K562 (cell line): ENCODE measurements around the gene OR6S1. TPM values are rescaled to one million over a fixed set of nuclear protein-coding genes. Genes with fewer than 3 reads are reported as not detected.

Source experiments
- ATAC-seq: fragments of 200-7000 bp; cut with Tn5 transposase; 3 replicates; pipeline ENCODE4 v1.9.1; 2020; ENCODE audit warnings: moderate library complexity
- BruUV-seq: library from RNA; stranded (reverse); fragments of 400-500 nt; replicated peaks from 2 replicates; lab custom pipeline; 2021; lab: Mats Ljungman, UMichigan
- CTCF ChIA-PET: fragments of 300-600 bp; formaldehyde crosslinking; extraction: SDS; loops from one replicate; lab custom pipeline; 2021; ENCODE audit warnings: low intra/inter-chr PET ratio; lab: Yijun Ruan, JAX
- POLR2A ChIA-PET: fragments of 300-600, 350-650 bp; sonication (Branson Sonifier 250); formaldehyde crosslinking; extraction: SDS; loops from one replicate; lab custom pipeline; 2021; ENCODE audit warnings: antibody characterized with exemption, inconsistent platforms; lab: Yijun Ruan, JAX
- DNase-seq, 4 experiments: peaks; one replicate each; pipeline versions ENCODE4 v3.0.0 to v3.0.0-alpha.2; 2011 to 2018; ENCODE audit warnings: low spot score in 3 of 4, mixed read lengths in 3 of 4; ENCODE audit errors: extremely low read depth in 1 of 4
- FAIRE-seq: peaks from 2 replicates; lab custom pipeline; 2011; peaks lifted over from hg19 to GRCh38; lab: Jason Lieb, UNC
- H2AFZ ChIP-seq: 2 replicates; pipeline ENCODE4 v1.6.0; 2011; ENCODE audit warnings: low read depth, low read length, control low read depth, inconsistent platforms
- H3K27ac ChIP-seq: fragments of 200-600 bp; 3 replicates; pipeline ENCODE4 v1.8.0; 2011; ENCODE audit warnings: low read depth, mild to moderate bottlenecking, control low read depth, inconsistent platforms, low read length, moderate library complexity, mixed read lengths; ENCODE audit errors: extremely low read depth
- H3K27me3 ChIP-seq, 2 experiments: fragments of 300-600 bp in 1 of 2; 2 replicates in 1 of 2; 3 replicates in 1 of 2; pipeline versions ENCODE4 v1.6.0 to v1.8.0; 2011; ENCODE audit warnings: inconsistent platforms in 2 of 2, low read length in 2 of 2, mild to moderate bottlenecking in 1 of 2, mixed read lengths in 1 of 2, moderate library complexity in 1 of 2; ENCODE audit not compliant: control insufficient read depth in 2 of 2, insufficient read depth in 2 of 2
- H3K36me3 ChIP-seq: fragments of 300-600 bp; 3 replicates; pipeline ENCODE4 v1.8.0; 2011; ENCODE audit warnings: mild to moderate bottlenecking, low read length, inconsistent platforms; ENCODE audit not compliant: control insufficient read depth, insufficient read depth
- H3K4me1 ChIP-seq, 2 experiments: fragments of 200-600 bp in 1 of 2; replicated peaks in 1 of 2; 2 replicates in 1 of 2; 3 replicates in 1 of 2; pipeline versions ENCODE4 v1.5.1 to v1.8.0; 2011; ENCODE audit warnings: inconsistent platforms in 2 of 2, low read length in 2 of 2, mild to moderate bottlenecking in 1 of 2, mixed read lengths in 1 of 2, moderate library complexity in 1 of 2; ENCODE audit not compliant: control insufficient read depth in 2 of 2, insufficient read depth in 2 of 2
- H3K4me2 ChIP-seq: 2 replicates; pipeline ENCODE4 v1.6.1; 2011; ENCODE audit warnings: low read length, control low read depth, inconsistent platforms, mixed read lengths; ENCODE audit not compliant: insufficient read depth
- H3K4me3 ChIP-seq: fragments of 200-600 bp; sonication (generic), shearing (Covaris generic); 2 replicates; pipeline ENCODE4 v1.5.1; 2016; ENCODE audit warnings: control low read depth, inconsistent platforms
- H3K79me2 ChIP-seq: fragments of 200-600 bp; 3 replicates; pipeline ENCODE4 v1.8.0; 2011; ENCODE audit warnings: low read length, inconsistent platforms; ENCODE audit not compliant: control insufficient read depth, insufficient read depth
- H3K9ac ChIP-seq, 2 experiments: 2 replicates each; pipeline versions ENCODE4 v1.6.0 to v1.6.1; 2011; ENCODE audit warnings: low read depth in 2 of 2, low read length in 2 of 2, control low read depth in 1 of 2, inconsistent platforms in 1 of 2, mild to moderate bottlenecking in 1 of 2, mixed read lengths in 1 of 2; ENCODE audit not compliant: insufficient read depth in 1 of 2
- H3K9me1 ChIP-seq: one replicate; pipeline ENCODE4 v1.6.0; 2011; ENCODE audit warnings: inconsistent platforms, mild to moderate bottlenecking, low read length, moderate library complexity; ENCODE audit not compliant: control insufficient read depth, insufficient read depth
- H3K9me3 ChIP-seq: replicated peaks from 2 replicates; pipeline ENCODE4 v1.5.1; 2011; ENCODE audit warnings: low read depth, low read length, inconsistent platforms; ENCODE audit not compliant: control insufficient read depth, insufficient read depth
- H4K20me1 ChIP-seq: replicated peaks from 2 replicates; pipeline ENCODE4 v1.6.1; 2011; ENCODE audit warnings: low read length, inconsistent platforms, mixed read lengths; ENCODE audit not compliant: control insufficient read depth, insufficient read depth
- ATF2 ChIP-seq: sonication (generic); formaldehyde crosslinking; IDR thresholded peaks from 2 replicates; pipeline ENCODE4 v1.8.1; 2022; ENCODE audit warnings: missing genetic modification reagents
- ATF7 ChIP-seq: fragments of 450-650 bp; IDR thresholded peaks from 2 replicates; pipeline ENCODE4 v1.7.1; 2014; ENCODE audit warnings: mild to moderate bottlenecking, moderate library complexity
- NR2C1 ChIP-seq, 2 experiments: fragments of 450-650 bp; IDR thresholded peaks; 2 replicates each; pipeline ENCODE4 v1.6.1; 2017; ENCODE audit warnings: mild to moderate bottlenecking in 2 of 2, antibody characterized with exemption in 1 of 2, inconsistent platforms in 1 of 2, missing compliant biosample characterization in 1 of 2, missing genetic modification characterization in 1 of 2
- NUFIP1 ChIP-seq: fragments of 450-650 bp; IDR thresholded peaks from 2 replicates; pipeline ENCODE4 v1.6.1; 2018; ENCODE audit not compliant: partially characterized antibody
- RBM39 ChIP-seq: fragments of 200-400 bp; formaldehyde crosslinking; optimal IDR thresholded peaks from 2 replicates; pipeline ENCODE3; 2018; ENCODE audit warnings: low read depth, low read length
- SNRNP70 ChIP-seq: fragments of 200-400 bp; formaldehyde crosslinking; optimal IDR thresholded peaks from 2 replicates; pipeline ENCODE3; 2017; ENCODE audit warnings: low read depth, low read length
- TEAD1 ChIP-seq, 2 experiments: fragments of 450-650 bp in 1 of 2; sonication (generic) in 1 of 2; formaldehyde crosslinking; IDR thresholded peaks; 2 replicates each; pipeline versions ENCODE4 v1.4.0 to v1.8.0; 2020 to 2022; ENCODE audit warnings: mild to moderate bottlenecking in 2 of 2, missing genetic modification reagents in 1 of 2
- UBTF ChIP-seq, 2 experiments: IDR thresholded peaks; 2 replicates each; pipeline ENCODE4 v1.6.1; 2012; ENCODE audit warnings: improper control_type of control experiment in 2 of 2, low read depth in 2 of 2, low read length in 2 of 2, borderline replicate concordance in 1 of 2
- ZBTB26 ChIP-seq: fragments of 450-650 bp; formaldehyde crosslinking; IDR thresholded peaks from 2 replicates; pipeline ENCODE4 v1.4.0; 2022; ENCODE audit warnings: missing genetic modification characterization
- ZNF408 ChIP-seq: fragments of 250-450 bp; sonication (Bioruptor Pico); IDR thresholded peaks from 2 replicates; pipeline ENCODE4 v1.4.0; 2020; ENCODE audit warnings: low read depth, mild to moderate bottlenecking, moderate library complexity
- ZNF436 ChIP-seq: fragments of 250-450, 450-650 bp; sonication (Bioruptor Pico); formaldehyde crosslinking; IDR thresholded peaks from 2 replicates; pipeline ENCODE4 v1.7.0; 2020; ENCODE audit warnings: mild to moderate bottlenecking
- ZNF609 ChIP-seq: sonication (generic); formaldehyde crosslinking; IDR thresholded peaks from 2 replicates; pipeline ENCODE4 v1.8.1; 2023; ENCODE audit warnings: missing genetic modification reagents, mild to moderate bottlenecking, borderline replicate concordance
- WGBS: fragments of 100-300 bp; shearing (Covaris generic); methylation state at CpG from one replicate; pipeline ENCODE4 v1.1.6; 2016; ENCODE audit warnings: low coverage, mixed read lengths; ENCODE audit not compliant: insufficient coverage; ENCODE audit errors: missing lambda C conversion rate; 5-methylcytosine and 5-hydroxymethylcytosine counted together
- in situ Hi-C: fragments of 300-500 bp; cut with MboI; formaldehyde crosslinking; loops from 4 replicates; pipeline ENCODE4 v1.15.0; 2018; ENCODE audit warnings: inconsistent platforms, mixed read lengths
- intact Hi-C: fragments of 100-400 bp; cut with micrococcal nuclease; formaldehyde crosslinking; loops from 2 replicates; pipeline ENCODE4 v1.14.2; 2022
- polyA plus RNA-seq, 8 experiments: library from polyadenylated mRNA; depleted of rRNA in 4 of 8; stranded (reverse) in 5 of 8; unstranded in 3 of 8; fragments of >200 nt; fragmentation: Nextera tagmentation in 2 of 8; fragmentation: Illumina TruSeq in 1 of 8; extraction: Ambion mirVana in 2 of 8; extraction: Trizol in 1 of 8; gene quantifications; 2 replicates each; pipeline versions ENCODE4 v1.2.1 to v1.2.3, GENCODE V29; 2011 to 2014; ENCODE audit warnings: inconsistent platforms in 1 of 8, missing spikeins in 1 of 8
- total RNA-seq, 7 experiments: library from RNA; depleted of rRNA in 6 of 7; stranded (reverse); fragments of >200 nt in 6 of 7; fragmentation: Illumina TruSeq in 2 of 7; extraction: Trizol in 2 of 7; gene quantifications; 2 replicates each; pipeline versions ENCODE4 v1.2.1 to v1.2.3, GENCODE V29; 2011 to 2021; ENCODE audit warnings: low replicate concordance in 1 of 7

Gene OR6S1
- total and polyA plus RNA-seq, 9 of the 15 experiments (the other 6 are each of a cell fraction or from before 2014, with no cell fraction given), result not detected

- POLR2A ChIA-PET, result interaction anchor here (0.6 to 1.4 kb wide), 3 partner anchors 16 to 253 kb away, joined by 3 read pairs; no protein-coding TSS in a partner anchor
- peaks cover 0 to 6% of the 10 kb centered on the region in 2 experiments; a peak in 3 of 5 replicates for H3K4me1 ChIP-seq
- BruUV-seq, result no TSS peak
- DNase-seq, result no peak
- H3K9me3 ChIP-seq, result no peaks in the 10 kb centered on the region
- CTCF ChIA-PET, result interaction anchor here (1.3 to 1.7 kb wide), 2 partner anchors 75 to 279 kb away, joined by 3 to 7 read pairs; no protein-coding TSS in a partner anchor
- H3K79me2 ChIP-seq, result no peaks in the 10 kb centered on the region
- no peaks in the 10 kb centered on the region for H3K36me3 ChIP-seq
- no peak for ATAC-seq
- in situ Hi-C loops (loop anchor here (10.0 kb wide), 1 partner anchor 192 kb away; the partner anchor contains the start of gene TEP1), intact Hi-C loops (loop anchor here (1.0 to 5.0 kb wide), 5 partner anchors 60 to 345 kb away; partner anchors contain the start of gene APEX1)
- no peak overlapping the region for H3K9ac ChIP-seq
- H2AFZ ChIP-seq, result no peak overlapping the region
- no peaks in the 10 kb centered on the region for H3K9me1 ChIP-seq
- WGBS, result 12% methylated on average over 2 of the region's 2 CpGs
- H4K20me1 ChIP-seq, result no peaks in the 10 kb centered on the region
- H3K4me2 ChIP-seq, result no peak overlapping the region
- no peaks in the 10 kb centered on the region for H3K27me3 ChIP-seq
- no peak overlapping the region for H3K27ac ChIP-seq
- no peak for FAIRE-seq
- no peak overlapping the region for H3K4me3 ChIP-seq
- no peak for TF ChIP-seq NUFIP1
- no peak for TF ChIP-seq NR2C1 (IDR thresholded peaks at IDR 0.05)
- no peak for TF ChIP-seq NR2C1 (tag; IDR thresholded peaks at IDR 0.05)
- no peak for TF ChIP-seq SNRNP70
- no peak for TF ChIP-seq ATF2 (CRISPR knock-in tag)
- no peak for TF ChIP-seq ZBTB26 (CRISPR knock-in tag)
- TF ChIP-seq ZNF408 (CRISPR knock-in tag), result no peak
- no peak for TF ChIP-seq ZNF436 (CRISPR knock-in tag)
- TF ChIP-seq ATF7, result no peak
- TF ChIP-seq RBM39, result no peak
- no peak for TF ChIP-seq TEAD1 (CRISPR knock-in tag; IDR thresholded peaks at IDR 0.05)
- no peak for TF ChIP-seq UBTF (IDR thresholded peaks at IDR 0.05; ENCODE audit: borderline replicate concordance in 1 of 2, low read depth in 2 of 2, low read length in 2 of 2)
- no peak for TF ChIP-seq ZNF609 (CRISPR knock-in tag)
Measured at GRCh38 chr14:20606902-20607242, 34.6 kb downstream of the OR6S1 start.
